Caco-2 (cell line): ENCODE results near the gene ACSL5. TPM values are rescaled to one million over a fixed set of nuclear protein-coding genes. Genes with fewer than 3 reads are reported as not detected.

Experiments
- BruUV-seq: library from RNA; stranded (reverse); fragments of 400-500 nt; replicated peaks from 2 replicates; lab custom pipeline; 2021; lab: Mats Ljungman, UMichigan
- CTCF ChIA-PET: fragments of 300-600 bp; sonication (Branson Sonifier 250); formaldehyde crosslinking; loops from one replicate; lab custom pipeline; 2022; ENCODE audit warnings: antibody characterized with exemption; lab: Charles Lee
- POLR2A ChIA-PET: fragments of 300-600 bp; sonication (Branson Sonifier 250); formaldehyde crosslinking; loops from one replicate; lab custom pipeline; 2022; ENCODE audit warnings: antibody characterized with exemption; lab: Charles Lee
- DNase-seq, 2 experiments: peaks; one replicate each; pipeline versions ENCODE4 v3.0.0 to v3.0.0-alpha.2; 2020 to 2022
- H3K27me3 ChIP-seq: replicated peaks from 2 replicates; pipeline ENCODE4 v1.6.0; 2011; ENCODE audit warnings: low read length; ENCODE audit not compliant: control insufficient read depth, insufficient read depth
- H3K36me3 ChIP-seq: 2 replicates; pipeline ENCODE4 v1.5.1; 2011; ENCODE audit warnings: low read length; ENCODE audit not compliant: control insufficient read depth, insufficient read depth
- H3K4me1 ChIP-seq: fragments of 250-450 bp; sonication (Bioruptor Pico); 2 replicates; pipeline ENCODE4 v1.5.1; 2020; ENCODE audit warnings: mild to moderate bottlenecking
- H3K4me3 ChIP-seq: 2 replicates; pipeline ENCODE4 v1.5.1; 2011; ENCODE audit warnings: low read depth, mild to moderate bottlenecking, control low read depth, low read length
- H3K9me3 ChIP-seq: fragments of 250-450 bp; sonication (Bioruptor Pico); 2 replicates; pipeline ENCODE4 v1.5.1; 2020; ENCODE audit warnings: mild to moderate bottlenecking, moderate library complexity
- H3K27ac Mint-ChIP-seq: one replicate; pipeline ENCODE4 v1.8.0; 2022; ENCODE audit warnings: mixed read lengths; ENCODE audit not compliant: unreplicated experiment
- H3K27me3 Mint-ChIP-seq: one replicate; pipeline ENCODE4 v1.8.0; 2022; ENCODE audit warnings: mixed read lengths; ENCODE audit not compliant: insufficient read depth, unreplicated experiment
- H3K36me3 Mint-ChIP-seq: one replicate; pipeline ENCODE4 v1.8.0; 2022; ENCODE audit warnings: mild to moderate bottlenecking, mixed read lengths; ENCODE audit not compliant: insufficient read depth, unreplicated experiment
- H3K4me1 Mint-ChIP-seq: one replicate; pipeline ENCODE4 v1.8.0; 2022; ENCODE audit warnings: low read depth, mixed read lengths; ENCODE audit not compliant: unreplicated experiment
- H3K4me3 Mint-ChIP-seq: one replicate; pipeline ENCODE4 v1.8.0; 2022; ENCODE audit warnings: mild to moderate bottlenecking, moderate library complexity, mixed read lengths; ENCODE audit not compliant: unreplicated experiment
- H3K9me3 Mint-ChIP-seq: one replicate; pipeline ENCODE4 v1.8.0; 2022; ENCODE audit warnings: mixed read lengths; ENCODE audit not compliant: unreplicated experiment
- intact Hi-C: fragments of 100-400 bp; cut with micrococcal nuclease; formaldehyde crosslinking; loops from one replicate; pipeline ENCODE4 v1.10.0; 2022; ENCODE audit not compliant: unreplicated experiment
- total RNA-seq: library from RNA; stranded (reverse); gene quantifications from 2 replicates; pipeline ENCODE4 v1.2.3, GENCODE V29; 2022
- TF ChIP-seq, protein P1 (sequence below), 2 experiments: fragments of 200-600 bp in 1 of 2; IDR thresholded peaks; 1 replicate in 1 of 2; 2 replicates in 1 of 2; pipeline versions ENCODE4 v1.5.1 to v1.8.0; 2011 to 2022; ENCODE audit warnings: antibody characterized with exemption in 1 of 2, control low read depth in 1 of 2, inconsistent platforms in 1 of 2, low read depth in 1 of 2, low read length in 1 of 2, mild to moderate bottlenecking in 1 of 2, moderate library complexity in 1 of 2; ENCODE audit not compliant: insufficient read depth in 1 of 2, severe bottlenecking in 1 of 2, unreplicated experiment in 1 of 2

Gene ACSL5
- total RNA-seq, 1 experiment from 2014 or later, result 46.6 TPM

DNA sequence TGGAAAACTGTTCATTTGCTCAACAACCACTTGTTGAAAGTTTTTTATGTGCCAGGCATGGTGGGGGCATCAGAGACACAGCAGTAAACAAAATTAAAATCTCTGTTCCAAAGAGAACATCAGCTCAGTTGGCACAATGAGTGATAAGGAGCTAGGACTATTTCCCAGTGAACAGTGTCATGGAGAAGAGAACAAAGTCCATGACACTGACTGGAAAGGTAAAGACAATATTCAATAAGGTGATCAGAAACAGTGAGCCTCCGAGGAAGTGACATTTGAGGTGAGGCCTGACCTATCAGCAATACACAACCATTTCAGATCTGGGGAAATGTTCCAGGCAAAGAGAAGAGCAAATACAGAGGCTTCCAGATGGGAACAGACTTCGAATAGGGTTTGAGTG lies 14.6 kb downstream of the ACSL5 start:
- no peaks in the 10 kb centered on the region for H3K9me3 ChIP-seq
- Mint-ChIP-seq H3K4me3 (no peak overlapping the region), H3K4me1 (peaks cover 60% of the 10 kb centered on the region), H3K27ac (peak overlapping the region; percentile 82), H3K36me3 (peaks cover 2% of the 10 kb centered on the region), H3K9me3 (peaks cover 8% of the 10 kb centered on the region), H3K27me3 (no peaks in the 10 kb centered on the region)
- H3K27me3 ChIP-seq, result no peaks in the 10 kb centered on the region
- DNase-seq, result no peak
- H3K4me1 ChIP-seq, result peaks cover 83% of the 10 kb centered on the region
- no peak overlapping the region for H3K4me3 ChIP-seq
- TF ChIP-seq, protein P1, sequence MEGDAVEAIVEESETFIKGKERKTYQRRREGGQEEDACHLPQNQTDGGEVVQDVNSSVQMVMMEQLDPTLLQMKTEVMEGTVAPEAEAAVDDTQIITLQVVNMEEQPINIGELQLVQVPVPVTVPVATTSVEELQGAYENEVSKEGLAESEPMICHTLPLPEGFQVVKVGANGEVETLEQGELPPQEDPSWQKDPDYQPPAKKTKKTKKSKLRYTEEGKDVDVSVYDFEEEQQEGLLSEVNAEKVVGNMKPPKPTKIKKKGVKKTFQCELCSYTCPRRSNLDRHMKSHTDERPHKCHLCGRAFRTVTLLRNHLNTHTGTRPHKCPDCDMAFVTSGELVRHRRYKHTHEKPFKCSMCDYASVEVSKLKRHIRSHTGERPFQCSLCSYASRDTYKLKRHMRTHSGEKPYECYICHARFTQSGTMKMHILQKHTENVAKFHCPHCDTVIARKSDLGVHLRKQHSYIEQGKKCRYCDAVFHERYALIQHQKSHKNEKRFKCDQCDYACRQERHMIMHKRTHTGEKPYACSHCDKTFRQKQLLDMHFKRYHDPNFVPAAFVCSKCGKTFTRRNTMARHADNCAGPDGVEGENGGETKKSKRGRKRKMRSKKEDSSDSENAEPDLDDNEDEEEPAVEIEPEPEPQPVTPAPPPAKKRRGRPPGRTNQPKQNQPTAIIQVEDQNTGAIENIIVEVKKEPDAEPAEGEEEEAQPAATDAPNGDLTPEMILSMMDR (IDR thresholded peaks at IDR 0.05; ENCODE audit: insufficient read depth in 1 of 2, low read depth in 1 of 2, low read length in 1 of 2, severe bottlenecking in 1 of 2, unreplicated experiment in 1 of 2), result no peak
- ChIA-PET POLR2A (no interaction called here), CTCF (no interaction called here)
- BruUV-seq, result no TSS peak
- H3K36me3 ChIP-seq, result no peaks in the 10 kb centered on the region
- intact Hi-C loops, result no loop called here

DNA sequence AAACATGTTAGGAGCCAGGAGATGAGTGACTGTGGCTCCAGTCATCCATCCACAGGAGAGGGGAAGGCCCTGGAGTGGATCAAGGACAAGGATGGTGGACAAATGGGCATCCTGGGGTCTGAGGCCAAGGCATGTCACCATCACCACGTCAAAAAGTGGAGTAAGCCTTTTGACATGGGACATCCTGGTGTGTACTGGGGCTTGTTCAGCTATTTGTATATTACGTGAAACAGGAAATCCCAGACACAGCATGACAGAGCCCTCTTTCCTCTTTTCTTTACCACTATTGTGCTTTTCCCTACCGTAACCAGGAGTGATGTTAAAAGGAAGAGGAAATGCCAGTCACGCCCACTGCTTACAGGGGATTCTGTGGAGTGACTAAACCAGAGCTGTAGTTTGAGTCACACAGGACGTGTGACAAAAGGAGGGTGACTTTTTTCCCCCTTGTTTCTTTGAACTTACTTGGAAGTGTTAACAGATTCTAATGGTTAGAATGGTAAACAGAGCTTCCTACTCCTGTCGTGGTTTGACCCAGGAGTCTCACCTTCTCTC lies 15.4 kb downstream of the ACSL5 start:
- Histone ChIP-seq H3K9me3 (no peaks in the 10 kb centered on the region), H3K4me1 (peaks cover 83% of the 10 kb centered on the region), H3K27me3 (no peaks in the 10 kb centered on the region), H3K4me3 (no peak overlapping the region), H3K36me3 (no peaks in the 10 kb centered on the region)
- Mint-ChIP-seq H3K4me1 (peaks cover 52% of the 10 kb centered on the region), H3K4me3 (no peak overlapping the region), H3K36me3 (no peaks in the 10 kb centered on the region), H3K27ac (peak overlapping the region; percentile 82), H3K9me3 (peaks cover 8% of the 10 kb centered on the region), H3K27me3 (no peaks in the 10 kb centered on the region)
- TF ChIP-seq, protein P1 (IDR thresholded peaks at IDR 0.05; ENCODE audit: insufficient read depth in 1 of 2, low read depth in 1 of 2, low read length in 1 of 2, severe bottlenecking in 1 of 2, unreplicated experiment in 1 of 2), result no peak
- intact Hi-C loops, result no loop called here
- no peak for DNase-seq
- CTCF ChIA-PET, result no interaction called here
- no TSS peak for BruUV-seq
- POLR2A ChIA-PET, result no interaction called here

DNA sequence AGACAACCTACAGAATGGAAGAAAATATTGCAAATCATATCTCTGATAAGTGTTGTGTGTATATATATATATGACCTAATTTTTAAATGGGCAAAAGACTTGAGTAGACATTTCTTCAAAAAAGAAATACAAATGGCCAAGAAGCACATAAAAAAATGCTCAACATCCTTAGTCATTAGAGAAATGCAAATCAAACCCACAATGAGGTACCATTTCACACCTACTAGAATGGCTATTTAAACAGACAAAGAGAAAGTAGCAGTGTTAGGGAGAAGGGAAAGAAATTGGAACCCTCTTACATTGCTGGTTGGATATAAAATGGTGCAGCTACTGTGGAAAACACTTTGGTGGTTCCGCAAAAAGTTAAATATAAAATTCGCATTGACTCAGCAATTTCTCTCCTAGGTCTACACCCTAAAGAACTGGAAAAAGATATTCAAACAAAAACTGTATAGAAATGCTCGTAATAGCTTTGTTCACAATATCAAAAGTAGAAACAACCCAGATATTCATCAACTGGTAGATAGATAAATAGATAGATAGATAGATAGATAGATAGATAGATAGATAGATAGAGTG lies 16.3 kb downstream of the ACSL5 start:
- POLR2A ChIA-PET, result no interaction called here

More for the DNA sequence above, 16.3 kb downstream of the ACSL5 start:
- TF ChIP-seq, protein P1 (IDR thresholded peaks at IDR 0.05; ENCODE audit: insufficient read depth in 1 of 2, low read depth in 1 of 2, low read length in 1 of 2, severe bottlenecking in 1 of 2, unreplicated experiment in 1 of 2), result no peak
- no peak overlapping the region for H3K4me3 ChIP-seq
- no peak for DNase-seq
- H3K36me3 ChIP-seq, result no peaks in the 10 kb centered on the region; the same call in 1 of the 2 replicates
- Mint-ChIP-seq H3K4me3 (no peak overlapping the region), H3K27ac (peak overlapping the region; percentile 59), H3K4me1 (peaks cover 44% of the 10 kb centered on the region), H3K27me3 (no peaks in the 10 kb centered on the region), H3K36me3 (no peaks in the 10 kb centered on the region), H3K9me3 (peaks cover 8% of the 10 kb centered on the region)
- peaks cover 81% of the 10 kb centered on the region for H3K4me1 ChIP-seq
- CTCF ChIA-PET, result no interaction called here
- H3K9me3 ChIP-seq, result no peaks in the 10 kb centered on the region
- intact Hi-C loops, result no loop called here
- H3K27me3 ChIP-seq, result no peaks in the 10 kb centered on the region
- no TSS peak for BruUV-seq
